ENCODE results near the gene LRMDA.

LRMDA gene

GRCh38 chr10:76395251-76395650, 963.8 kb downstream of the LRMDA start:
- no peak for DNase-seq (ENCODE audit: low read depth in 2 of 2)

DNA sequence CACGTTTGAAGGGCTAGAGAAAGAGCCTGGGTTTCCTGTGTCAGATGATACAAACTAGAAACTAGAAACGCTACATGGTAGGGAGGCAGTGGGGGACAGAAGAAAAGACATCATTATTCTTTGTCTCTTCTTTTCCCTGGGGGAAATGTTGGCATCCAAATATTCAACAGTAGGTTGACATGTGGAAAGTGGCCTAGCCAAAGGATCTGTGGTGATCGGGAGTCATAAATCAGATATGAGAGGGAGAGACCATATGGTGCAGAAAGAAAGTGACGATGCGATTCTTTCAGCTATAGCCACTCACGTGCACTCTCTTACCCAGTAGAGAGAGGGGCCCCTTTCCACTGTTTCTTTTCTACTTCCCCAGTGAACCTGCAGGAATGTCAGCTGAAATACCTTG, 964.7 kb downstream of the LRMDA start:
- DNase-seq (ENCODE audit: low read depth in 2 of 2), result no peak

- no peak for DNase-seq (ENCODE audit: low read depth in 2 of 2)
Measured at GRCh38 chr10:76397181-76398042, 966.0 kb downstream of the LRMDA start.

DNA sequence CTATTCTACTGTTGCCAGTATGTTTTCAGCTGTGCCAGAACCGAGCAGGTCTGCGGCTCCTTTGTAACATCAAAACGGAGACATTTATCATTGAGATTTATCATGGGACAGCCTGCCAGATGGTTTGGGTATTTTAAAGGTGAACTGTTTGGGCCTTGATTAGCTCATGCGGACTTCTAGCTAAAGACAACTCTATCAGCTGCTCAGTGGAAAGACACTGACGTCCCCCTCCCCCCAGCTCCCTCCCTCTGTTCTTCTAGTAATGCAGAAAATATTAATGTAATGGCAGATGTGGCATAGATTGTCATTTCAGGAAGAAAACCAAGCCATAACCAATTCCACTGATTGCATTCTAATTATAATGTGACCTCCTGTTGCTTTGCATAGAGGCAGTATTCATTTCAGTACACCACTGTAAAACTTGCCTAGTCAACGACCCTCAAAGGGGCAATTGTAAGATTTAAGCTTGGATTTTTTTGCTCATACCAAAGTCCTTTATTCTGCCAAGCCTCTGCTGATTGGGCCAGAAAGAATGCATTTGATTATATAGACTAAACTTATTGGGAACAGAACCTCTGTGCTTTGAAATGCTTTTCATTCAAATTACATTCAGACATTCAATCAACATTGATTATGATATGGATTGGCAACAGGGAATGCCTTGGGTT, 966.8 kb downstream of the LRMDA start:
- DNase-seq (ENCODE audit: low read depth in 2 of 2), result no peak

GRCh38 chr10:76399226-76399625, 967.8 kb downstream of the LRMDA start:
- no peak for DNase-seq (ENCODE audit: low read depth in 2 of 2)

DNA sequence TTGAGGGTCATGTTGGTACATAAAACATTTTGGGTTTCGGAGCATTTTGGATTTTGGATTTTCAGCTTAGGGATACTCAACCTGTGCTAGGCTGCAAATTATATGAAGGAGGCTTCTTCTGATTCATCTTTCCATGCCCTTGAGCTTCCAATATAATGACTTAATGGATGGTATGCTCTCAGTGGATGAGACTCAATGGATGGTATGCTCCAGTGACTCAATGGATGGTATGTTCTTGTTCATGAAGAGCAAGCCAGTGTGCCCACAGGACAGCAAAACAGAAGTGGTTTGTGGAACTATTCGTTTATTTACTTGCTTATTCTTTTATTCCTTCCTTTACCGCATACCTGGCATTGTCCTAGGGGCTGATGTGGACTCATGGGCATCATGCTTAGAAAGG, 969.6 kb downstream of the LRMDA start:
- DNase-seq (ENCODE audit: low read depth in 2 of 2), result no peak

- DNase-seq (ENCODE audit: low read depth in 2 of 2), result no peak
Measured at GRCh38 chr10:76403912-76404311, 972.5 kb downstream of the LRMDA start.

DNA sequence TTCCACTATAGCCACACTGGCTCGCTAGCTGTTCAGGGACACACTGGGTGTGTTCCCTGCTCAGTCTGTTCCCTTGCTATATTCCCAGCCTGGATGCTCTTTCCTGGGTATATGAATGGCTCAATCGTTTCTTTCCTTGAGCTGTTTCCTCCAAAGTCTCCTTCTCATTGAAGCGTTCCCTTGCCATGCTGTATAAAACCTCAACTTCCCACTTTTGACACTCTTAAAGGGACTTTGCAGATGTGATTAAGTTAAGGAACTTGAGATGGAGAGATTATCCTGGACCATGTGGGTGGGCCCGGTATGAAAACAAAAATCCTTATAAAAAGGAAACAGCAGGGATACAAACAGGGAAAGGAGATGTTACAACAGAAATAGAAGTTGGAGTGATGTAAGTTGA, 973.1 kb downstream of the LRMDA start:
- DNase-seq (ENCODE audit: low read depth in 2 of 2), result no peak

GRCh38 chr10:76405922-76406321, 974.5 kb downstream of the LRMDA start:
- no peak for DNase-seq (ENCODE audit: low read depth in 2 of 2)

- no peak for DNase-seq (ENCODE audit: low read depth in 2 of 2)
Measured at GRCh38 chr10:76408646-76409045, 977.2 kb downstream of the LRMDA start.

GRCh38 chr10:76411729-76412435, 980.5 kb downstream of the LRMDA start:
- no peak for DNase-seq (ENCODE audit: low read depth in 2 of 2)

DNA sequence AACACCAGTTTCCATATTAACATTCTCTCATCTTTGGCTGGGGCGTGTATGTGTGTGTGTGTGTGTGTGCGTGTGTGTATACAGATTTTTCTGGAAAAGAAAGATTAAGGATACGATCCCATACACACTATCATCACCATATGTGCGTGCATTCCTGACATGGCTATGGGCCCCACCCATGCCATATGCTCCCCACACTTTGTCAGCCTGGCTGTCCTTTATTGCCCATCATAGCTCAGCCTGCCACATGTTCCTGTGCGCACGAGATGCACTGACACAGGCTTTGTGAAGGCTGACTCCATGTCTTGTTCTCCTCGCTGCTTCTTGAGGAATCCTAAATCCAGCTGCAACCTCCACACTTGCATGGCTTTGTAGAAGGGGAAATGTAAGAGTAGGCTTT, 984.1 kb downstream of the LRMDA start:
- no peak for DNase-seq (ENCODE audit: low read depth in 2 of 2)

DNA sequence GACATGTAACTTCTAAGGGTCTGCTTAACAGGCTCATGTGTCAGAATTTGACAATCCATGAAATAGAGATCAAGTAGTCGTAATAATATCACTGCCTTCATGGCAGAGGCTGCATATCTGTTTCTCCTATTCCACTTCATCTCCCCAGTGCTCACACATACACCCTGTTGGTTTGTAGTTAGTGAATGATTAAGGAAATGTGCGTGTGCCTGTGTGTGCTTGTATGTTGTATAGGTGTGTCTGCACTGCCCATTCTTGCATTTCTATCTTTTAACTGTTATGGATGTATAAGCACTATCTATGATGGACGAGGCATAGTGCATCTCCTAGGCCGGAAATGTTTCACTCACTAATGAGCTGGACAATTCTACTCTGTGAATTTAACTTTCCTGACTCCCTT, 985.2 kb downstream of the LRMDA start:
- DNase-seq (ENCODE audit: low read depth in 2 of 2), result no peak

DNA sequence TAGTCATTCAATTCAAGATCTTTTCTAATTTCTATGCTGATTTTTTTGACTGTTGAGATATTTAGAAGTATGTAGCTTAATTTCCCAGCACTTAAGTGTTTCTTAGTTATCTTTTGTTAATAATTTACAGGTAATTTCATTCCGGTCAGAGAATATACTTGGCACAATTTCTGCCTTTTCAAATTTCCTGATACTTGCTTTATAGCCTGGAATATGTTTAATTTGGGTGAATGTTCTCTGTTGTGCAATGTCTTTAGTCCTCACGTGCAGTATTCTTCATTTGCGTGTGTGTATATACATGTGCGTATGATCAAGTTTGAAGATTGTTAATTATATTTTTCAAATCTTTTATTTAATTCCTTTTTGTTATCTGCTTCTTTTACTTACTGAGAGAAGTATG, 989.3 kb downstream of the LRMDA start:
- no peak for DNase-seq (ENCODE audit: low read depth in 2 of 2)

DNA sequence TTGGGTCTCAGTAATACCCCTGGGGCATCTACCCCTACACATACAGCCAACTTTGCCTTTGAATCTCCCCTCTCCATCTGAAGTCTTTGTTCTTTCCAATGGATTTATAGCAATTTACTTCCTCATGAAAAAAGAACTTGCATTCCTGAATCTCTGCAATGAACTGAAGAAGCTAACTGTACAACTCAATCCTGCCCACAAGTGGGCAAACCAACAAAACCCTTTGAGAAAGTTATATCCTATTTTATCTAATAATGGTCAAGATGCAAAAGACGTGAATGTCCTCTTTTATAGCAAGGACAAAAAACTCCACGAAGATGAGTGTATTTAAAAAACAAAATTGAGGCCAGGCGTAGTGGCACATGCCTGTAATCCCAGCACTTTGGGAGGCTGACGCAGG, 991.3 kb downstream of the LRMDA start:
- DNase-seq (ENCODE audit: low read depth in 2 of 2), result no peak

GRCh38 chr10:76428551-76429367, 997.3 kb downstream of the LRMDA start:
- no peak for DNase-seq (ENCODE audit: low read depth in 2 of 2)

DNA sequence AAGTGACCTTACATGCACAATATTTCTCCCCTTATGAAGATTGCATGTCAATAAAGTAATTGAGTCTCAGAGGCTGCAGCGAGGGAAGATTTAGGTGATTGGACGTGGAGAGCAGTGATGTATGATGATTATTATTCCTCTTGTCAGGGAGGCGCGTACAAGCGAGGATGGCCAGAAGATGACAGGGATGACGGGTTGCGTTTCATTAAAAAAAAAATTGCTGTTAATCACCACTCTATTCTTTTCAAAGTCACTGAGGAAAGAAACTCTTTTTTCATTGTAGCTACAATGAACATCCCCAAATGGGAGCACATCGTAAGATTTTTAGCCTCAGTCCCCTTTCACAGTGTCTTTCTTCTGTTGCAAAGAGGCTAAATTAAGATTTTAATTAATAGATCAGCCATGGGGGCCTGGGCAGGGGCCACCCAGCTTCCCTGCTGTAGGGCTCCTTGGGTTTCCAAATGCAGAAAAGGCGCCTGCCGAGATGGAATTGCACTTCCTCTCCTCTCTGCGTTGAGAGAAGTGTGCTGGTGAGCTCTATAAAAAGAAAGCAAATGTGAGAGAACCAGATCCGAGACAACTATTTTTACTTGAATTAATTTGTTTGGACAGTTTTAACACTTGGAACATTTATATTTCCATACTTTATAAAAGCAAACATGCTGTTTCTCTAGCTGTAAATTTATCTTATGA, 998.1 kb downstream of the LRMDA start:
- DNase-seq (ENCODE audit: low read depth in 2 of 2), result no peak

GRCh38 chr10:76430061-76430645, 998.7 kb downstream of the LRMDA start:
- DNase-seq (ENCODE audit: low read depth in 2 of 2), result no peak

DNA sequence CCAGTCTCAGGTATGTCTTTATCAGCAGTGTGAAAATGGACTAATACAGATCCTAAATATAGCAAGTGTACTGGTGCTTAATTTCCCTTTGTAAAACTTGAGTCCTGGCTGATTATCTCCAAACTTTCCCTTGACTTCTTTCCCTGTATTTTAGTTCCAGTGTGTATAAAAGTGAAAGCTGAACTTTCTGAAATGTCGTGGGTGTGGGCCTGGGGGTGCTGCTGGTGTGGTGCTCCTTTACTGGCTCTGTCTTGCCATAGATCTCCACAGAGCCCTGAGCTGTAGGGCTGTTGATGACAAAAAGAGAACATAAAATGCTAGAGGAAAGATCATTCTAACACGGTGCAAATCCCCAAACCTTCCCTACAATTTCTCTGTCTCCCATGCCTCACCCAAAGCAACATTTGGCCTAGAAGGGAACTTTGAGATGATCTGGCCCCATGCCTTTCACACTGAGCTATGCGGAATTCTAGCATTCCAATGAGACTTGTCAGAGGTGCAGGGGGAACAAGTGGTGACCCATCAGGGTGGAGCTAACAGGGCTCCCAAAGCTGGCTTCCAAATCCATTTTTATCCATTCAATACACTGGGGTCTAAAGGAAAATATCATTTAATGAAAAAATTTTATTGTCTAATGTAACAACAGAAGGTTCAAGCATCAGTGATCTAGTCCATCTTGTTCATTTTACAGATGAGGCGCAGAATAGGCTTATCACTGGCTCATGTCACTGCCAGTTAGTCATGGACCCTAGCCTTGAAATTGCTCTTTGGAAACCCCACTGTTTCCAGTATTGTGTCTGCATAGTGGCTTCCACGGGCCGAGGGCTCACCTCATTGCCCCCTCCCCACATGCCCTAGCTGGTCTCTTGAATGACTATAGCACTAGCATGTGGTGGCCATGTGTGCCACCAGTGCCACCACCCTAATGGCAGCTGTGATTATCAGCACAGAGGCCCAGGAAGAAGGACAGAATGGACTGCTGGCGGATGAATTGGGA, 1000.9 kb downstream of the LRMDA start:
- no peak for DNase-seq (ENCODE audit: low read depth in 2 of 2)
